ENCODE results near the gene VPS9D1.
A peak's percentile ranks its signal among the peaks of the same experiment; 100 is the strongest.

VPS9D1 gene

GRCh38 chr16:89717688-89718505, 2.8 kb downstream of the VPS9D1 start:
- no peak overlapping the region for H3K9ac ChIP-seq (ENCODE audit: insufficient read length)
- no peak for DNase-seq (ENCODE audit: low read depth, low spot score)
- H3K36me3 ChIP-seq (ENCODE audit: insufficient read depth, low read length): peaks cover 7% of the 10 kb centered on the region; the same call in 1 of the 2 replicates
- H3K4me3 ChIP-seq: no peak overlapping the region
- no peaks in the 10 kb centered on the region for H3K9me3 ChIP-seq (ENCODE audit: low read depth, low read length)
- no peak for TF ChIP-seq EZH2 (IDR thresholded peaks at IDR 0.05)
- TF ChIP-seq POLR2AphosphoS5 (IDR thresholded peaks at IDR 0.05; ENCODE audit: borderline replicate concordance, low read depth, low read length): no peak
- TF ChIP-seq FOXP2 (optimal IDR thresholded peaks at IDR 0.05; ENCODE audit: control extremely low read depth, extremely low read length, insufficient read depth): no peak
- no peak overlapping the region for H3K27ac ChIP-seq

GRCh38 chr16:89716916-89717687, 3.6 kb downstream of the VPS9D1 start:
- Histone ChIP-seq H3K27ac (no peak overlapping the region), H3K36me3 (ENCODE audit: insufficient read depth, low read length) (peaks cover 7% of the 10 kb centered on the region; the same call in 1 of the 2 replicates), H3K9ac (ENCODE audit: insufficient read length) (no peak overlapping the region), H3K9me3 (ENCODE audit: low read depth, low read length) (no peaks in the 10 kb centered on the region), H3K4me3 (no peak overlapping the region)
- TF ChIP-seq EZH2 (IDR thresholded peaks at IDR 0.05): no peak
- TF ChIP-seq POLR2AphosphoS5 (IDR thresholded peaks at IDR 0.05; ENCODE audit: borderline replicate concordance, low read depth, low read length): no peak
- DNase-seq (ENCODE audit: low read depth, low spot score): no peak

GRCh38 chr16:89716493-89716892, 4.2 kb downstream of the VPS9D1 start:
- no peak overlapping the region for H3K9ac ChIP-seq (ENCODE audit: insufficient read length)
- H3K4me3 ChIP-seq: no peak overlapping the region

GRCh38 chr16:89712274-89712781, 8.4 kb downstream of the VPS9D1 start:
- H3K27ac ChIP-seq: no peak overlapping the region
- peaks cover 7% of the 10 kb centered on the region; the same call in 1 of the 2 replicates for H3K36me3 ChIP-seq (ENCODE audit: insufficient read depth, low read length)
- no peaks in the 10 kb centered on the region for H3K9me3 ChIP-seq (ENCODE audit: low read depth, low read length)
- TF ChIP-seq FOXP2 (optimal IDR thresholded peaks at IDR 0.05; ENCODE audit: control extremely low read depth, extremely low read length, insufficient read depth) (no peak), POLR2AphosphoS5 (IDR thresholded peaks at IDR 0.05; ENCODE audit: borderline replicate concordance, low read depth, low read length) (no peak), EZH2 (IDR thresholded peaks at IDR 0.05) (no peak)
- peak overlapping the region; percentile 81 for H3K4me3 ChIP-seq
- DNase-seq (ENCODE audit: low read depth, low spot score): no peak
- peak overlapping the region; percentile 77 for H3K9ac ChIP-seq (ENCODE audit: insufficient read length)

More at GRCh38 chr16:89716493-89716892, 4.2 kb downstream of the VPS9D1 start:
- TF ChIP-seq FOXP2 (optimal IDR thresholded peaks at IDR 0.05; ENCODE audit: control extremely low read depth, extremely low read length, insufficient read depth): no peak
- TF ChIP-seq POLR2AphosphoS5 (IDR thresholded peaks at IDR 0.05; ENCODE audit: borderline replicate concordance, low read depth, low read length): no peak
- no peak for TF ChIP-seq EZH2 (IDR thresholded peaks at IDR 0.05)
- no peak for DNase-seq (ENCODE audit: low read depth, low spot score)
- Histone ChIP-seq H3K9me3 (ENCODE audit: low read depth, low read length) (no peaks in the 10 kb centered on the region), H3K27ac (no peak overlapping the region), H3K36me3 (ENCODE audit: insufficient read depth, low read length) (peaks cover 7% of the 10 kb centered on the region; the same call in 1 of the 2 replicates)

GRCh38 chr16:89711601-89712273, 9.0 kb downstream of the VPS9D1 start:
- DNase-seq (ENCODE audit: low read depth, low spot score): no peak
- peak overlapping the region; percentile 77 for H3K9ac ChIP-seq (ENCODE audit: insufficient read length)
- H3K4me3 ChIP-seq: peak overlapping the region; percentile 81
- H3K36me3 ChIP-seq (ENCODE audit: insufficient read depth, low read length): peaks cover 7% of the 10 kb centered on the region; the same call in 1 of the 2 replicates
- no peaks in the 10 kb centered on the region for H3K9me3 ChIP-seq (ENCODE audit: low read depth, low read length)
- H3K27ac ChIP-seq: no peak overlapping the region; the same call in 1 of the 2 replicates
- TF ChIP-seq EZH2 (IDR thresholded peaks at IDR 0.05) (no peak), FOXP2 (optimal IDR thresholded peaks at IDR 0.05; ENCODE audit: control extremely low read depth, extremely low read length, insufficient read depth) (no peak), POLR2AphosphoS5 (IDR thresholded peaks at IDR 0.05; ENCODE audit: borderline replicate concordance, low read depth, low read length) (peak; percentile 87)

DNA sequence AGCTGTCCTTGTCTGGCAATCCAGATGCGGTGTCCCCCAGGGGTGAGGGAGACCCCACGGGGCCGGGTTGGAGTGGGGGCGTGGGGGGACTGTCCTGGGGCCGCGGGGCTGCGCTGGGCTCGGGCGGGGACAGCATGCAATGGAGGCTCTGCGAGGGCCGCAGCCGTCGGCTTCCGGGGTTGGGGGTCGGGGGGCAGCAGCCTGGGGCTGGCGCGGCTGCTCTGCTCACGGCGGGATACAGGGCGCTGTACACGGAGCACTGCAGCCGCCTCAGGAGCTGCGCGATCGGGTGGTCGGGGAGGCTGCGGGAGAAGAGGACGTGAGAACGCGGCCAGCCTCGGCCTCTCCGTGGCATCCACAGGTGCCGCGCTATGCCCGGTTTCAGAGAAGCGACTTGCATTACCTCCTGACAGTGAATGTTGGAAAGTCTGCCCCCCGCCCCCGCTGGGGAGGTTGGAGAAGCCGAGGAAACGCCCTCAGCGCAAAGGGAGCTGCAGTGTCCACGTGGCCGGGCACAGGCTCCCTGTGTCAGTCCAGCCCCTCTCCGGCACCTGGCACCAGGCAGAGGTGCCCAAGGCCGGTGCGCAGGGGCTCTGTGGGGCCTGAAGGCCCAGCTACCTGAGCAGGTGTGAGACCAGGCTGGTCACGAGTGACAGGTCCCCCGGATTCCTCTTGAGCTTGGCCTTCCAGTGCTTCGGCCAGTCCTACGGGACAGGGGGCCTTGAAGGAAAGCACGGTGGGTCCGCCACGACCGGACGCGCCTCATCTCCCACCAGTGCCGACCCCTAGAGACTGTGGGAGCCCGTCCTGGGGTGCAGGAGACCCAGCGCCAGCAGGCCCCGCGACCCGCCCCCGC, 9.8 kb downstream of the VPS9D1 start:
- Histone ChIP-seq H3K9ac (ENCODE audit: insufficient read length) (no peak overlapping the region), H3K9me3 (ENCODE audit: low read depth, low read length) (no peaks in the 10 kb centered on the region), H3K36me3 (ENCODE audit: insufficient read depth, low read length) (peaks cover 7% of the 10 kb centered on the region; the same call in 1 of the 2 replicates), H3K4me3 (no peak overlapping the region), H3K27ac (no peak overlapping the region)
- TF ChIP-seq POLR2AphosphoS5 (IDR thresholded peaks at IDR 0.05; ENCODE audit: borderline replicate concordance, low read depth, low read length): no peak
- no peak for TF ChIP-seq EZH2 (IDR thresholded peaks at IDR 0.05)
- TF ChIP-seq FOXP2 (optimal IDR thresholded peaks at IDR 0.05; ENCODE audit: control extremely low read depth, extremely low read length, insufficient read depth): no peak
- DNase-seq (ENCODE audit: low read depth, low spot score): no peak

- Histone ChIP-seq H3K4me3 (no peak overlapping the region), H3K36me3 (ENCODE audit: insufficient read depth, low read length) (peaks cover 7% of the 10 kb centered on the region; the same call in 1 of the 2 replicates), H3K27ac (no peak overlapping the region), H3K9ac (ENCODE audit: insufficient read length) (no peak overlapping the region), H3K9me3 (ENCODE audit: low read depth, low read length) (no peaks in the 10 kb centered on the region)
- TF ChIP-seq POLR2AphosphoS5 (IDR thresholded peaks at IDR 0.05; ENCODE audit: borderline replicate concordance, low read depth, low read length) (no peak), FOXP2 (optimal IDR thresholded peaks at IDR 0.05; ENCODE audit: control extremely low read depth, extremely low read length, insufficient read depth) (no peak), EZH2 (IDR thresholded peaks at IDR 0.05) (no peak)
- no peak for DNase-seq (ENCODE audit: low read depth, low spot score)
Observed at GRCh38 chr16:89709716-89710432, 10.8 kb downstream of the VPS9D1 start.

All from SK-N-MC (cell line).